PFSK-1 (cell line): Measurements from ENCODE around the gene CRCP.
A peak's percentile ranks its signal among the peaks of the same experiment; 100 is the strongest.

Experiments
- FOXP2 ChIP-seq: optimal IDR thresholded peaks from 2 replicates; pipeline ENCODE3; 2011; ENCODE audit warnings: borderline replicate concordance, control low read depth, inconsistent platforms; ENCODE audit not compliant: insufficient read depth; ENCODE audit errors: extremely low read length, extremely low read depth
- POLR2AphosphoS5 ChIP-seq: IDR thresholded peaks from 2 replicates; pipeline ENCODE4 v1.6.1; 2012; ENCODE audit warnings: low read depth, mild to moderate bottlenecking, control low read depth, low read length, moderate library complexity
- SIN3A ChIP-seq: IDR thresholded peaks from 2 replicates; pipeline ENCODE4 v1.6.1; 2012; ENCODE audit warnings: mild to moderate bottlenecking, low read length, moderate library complexity, borderline replicate concordance; ENCODE audit not compliant: insufficient read depth
- TAF1 ChIP-seq: IDR thresholded peaks from 2 replicates; pipeline ENCODE4 v1.6.1; 2012; ENCODE audit warnings: low read length, control low read depth, borderline replicate concordance; ENCODE audit not compliant: insufficient read depth
- TF ChIP-seq, protein P1 (sequence below), 2 experiments: IDR thresholded peaks; 2 replicates each; pipeline versions ENCODE4 v1.6.1 to v1.8.0; 2011 to 2012; ENCODE audit warnings: low read depth in 2 of 2, low read length in 2 of 2, control low read depth in 1 of 2, inconsistent platforms in 1 of 2, mild to moderate bottlenecking in 1 of 2, moderate library complexity in 1 of 2; ENCODE audit not compliant: insufficient read depth in 1 of 2

The CRCP gene

GRCh38 chr7:66140924-66141323 lies 26.3 kb downstream of the CRCP start:
- TF ChIP-seq, protein P1, sequence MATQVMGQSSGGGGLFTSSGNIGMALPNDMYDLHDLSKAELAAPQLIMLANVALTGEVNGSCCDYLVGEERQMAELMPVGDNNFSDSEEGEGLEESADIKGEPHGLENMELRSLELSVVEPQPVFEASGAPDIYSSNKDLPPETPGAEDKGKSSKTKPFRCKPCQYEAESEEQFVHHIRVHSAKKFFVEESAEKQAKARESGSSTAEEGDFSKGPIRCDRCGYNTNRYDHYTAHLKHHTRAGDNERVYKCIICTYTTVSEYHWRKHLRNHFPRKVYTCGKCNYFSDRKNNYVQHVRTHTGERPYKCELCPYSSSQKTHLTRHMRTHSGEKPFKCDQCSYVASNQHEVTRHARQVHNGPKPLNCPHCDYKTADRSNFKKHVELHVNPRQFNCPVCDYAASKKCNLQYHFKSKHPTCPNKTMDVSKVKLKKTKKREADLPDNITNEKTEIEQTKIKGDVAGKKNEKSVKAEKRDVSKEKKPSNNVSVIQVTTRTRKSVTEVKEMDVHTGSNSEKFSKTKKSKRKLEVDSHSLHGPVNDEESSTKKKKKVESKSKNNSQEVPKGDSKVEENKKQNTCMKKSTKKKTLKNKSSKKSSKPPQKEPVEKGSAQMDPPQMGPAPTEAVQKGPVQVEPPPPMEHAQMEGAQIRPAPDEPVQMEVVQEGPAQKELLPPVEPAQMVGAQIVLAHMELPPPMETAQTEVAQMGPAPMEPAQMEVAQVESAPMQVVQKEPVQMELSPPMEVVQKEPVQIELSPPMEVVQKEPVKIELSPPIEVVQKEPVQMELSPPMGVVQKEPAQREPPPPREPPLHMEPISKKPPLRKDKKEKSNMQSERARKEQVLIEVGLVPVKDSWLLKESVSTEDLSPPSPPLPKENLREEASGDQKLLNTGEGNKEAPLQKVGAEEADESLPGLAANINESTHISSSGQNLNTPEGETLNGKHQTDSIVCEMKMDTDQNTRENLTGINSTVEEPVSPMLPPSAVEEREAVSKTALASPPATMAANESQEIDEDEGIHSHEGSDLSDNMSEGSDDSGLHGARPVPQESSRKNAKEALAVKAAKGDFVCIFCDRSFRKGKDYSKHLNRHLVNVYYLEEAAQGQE (IDR thresholded peaks at IDR 0.05; ENCODE audit: insufficient read depth in 1 of 2, low read depth in 2 of 2, low read length in 2 of 2) = no peak
- no peak for TF ChIP-seq POLR2AphosphoS5
- TF ChIP-seq FOXP2 = no peak
- no peak for TF ChIP-seq TAF1
- TF ChIP-seq SIN3A = no peak

DNA sequence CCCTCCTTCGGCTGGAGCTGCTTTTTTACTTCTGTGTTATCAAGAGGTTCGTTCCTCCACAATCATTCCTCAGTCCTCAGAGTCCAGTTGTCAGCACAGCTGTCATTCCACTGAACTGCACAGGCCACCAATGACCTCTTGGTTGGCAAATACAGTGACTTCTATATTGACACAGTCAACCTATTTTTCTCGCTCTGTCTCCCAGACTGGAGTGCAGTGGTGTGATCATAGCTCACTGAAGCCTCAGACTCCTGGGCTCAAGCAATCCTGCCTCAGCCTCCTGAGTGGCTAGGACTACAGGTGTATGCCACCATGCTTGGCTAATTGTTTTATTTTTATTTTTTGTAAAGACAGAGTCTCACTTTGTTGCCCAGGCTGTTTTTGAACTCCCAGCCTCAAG lies 27.7 kb downstream of the CRCP start:
- no peak for TF ChIP-seq FOXP2

DNA sequence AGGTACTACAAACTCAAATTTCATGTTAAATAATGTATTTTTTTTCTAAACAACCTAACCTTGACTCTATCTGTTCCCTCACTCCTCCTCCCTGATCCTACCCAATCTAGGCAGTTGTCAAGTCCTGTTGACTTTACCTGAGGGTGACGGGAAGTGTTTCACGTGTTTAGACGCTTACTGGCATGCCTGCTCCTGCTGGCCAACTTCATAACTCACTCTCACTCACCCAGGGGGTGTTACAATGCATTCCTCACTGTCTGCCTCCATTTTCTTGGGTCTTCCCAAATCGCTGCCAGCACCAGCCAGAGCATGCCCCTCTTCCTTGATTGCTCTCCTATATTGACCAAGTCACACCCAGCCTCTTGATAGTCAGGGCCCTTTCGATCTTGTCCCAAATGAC lies 28.3 kb downstream of the CRCP start:
- TF ChIP-seq SIN3A (no peak), POLR2AphosphoS5 (no peak), TAF1 (no peak)

DNA sequence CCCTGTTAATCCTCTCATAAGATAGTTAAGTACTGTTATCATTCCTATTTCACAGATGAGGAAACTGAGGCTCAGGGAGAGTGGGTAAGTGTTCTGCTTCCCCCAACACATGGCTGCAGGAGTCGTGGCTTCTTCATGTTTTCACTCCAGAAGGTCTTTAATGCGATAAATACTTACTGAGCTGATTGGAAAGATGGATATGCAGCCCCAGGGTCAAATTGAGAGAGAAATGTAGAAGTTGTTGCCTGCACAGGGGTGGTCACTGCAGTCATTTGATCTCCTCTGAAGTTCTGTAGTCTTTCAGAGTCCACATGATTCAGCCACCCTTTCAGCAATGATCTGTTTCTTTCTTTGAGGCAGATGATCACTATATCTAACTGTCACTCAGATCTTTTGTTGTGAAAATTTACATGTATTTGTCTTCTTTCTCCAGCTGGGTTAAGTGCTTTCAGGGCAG lies 29.3 kb downstream of the CRCP start:
- TF ChIP-seq POLR2AphosphoS5 = no peak
- TF ChIP-seq, protein P1 (IDR thresholded peaks at IDR 0.05; ENCODE audit: insufficient read depth in 1 of 2, low read depth in 2 of 2, low read length in 2 of 2) = no peak
- TF ChIP-seq SIN3A = no peak

DNA sequence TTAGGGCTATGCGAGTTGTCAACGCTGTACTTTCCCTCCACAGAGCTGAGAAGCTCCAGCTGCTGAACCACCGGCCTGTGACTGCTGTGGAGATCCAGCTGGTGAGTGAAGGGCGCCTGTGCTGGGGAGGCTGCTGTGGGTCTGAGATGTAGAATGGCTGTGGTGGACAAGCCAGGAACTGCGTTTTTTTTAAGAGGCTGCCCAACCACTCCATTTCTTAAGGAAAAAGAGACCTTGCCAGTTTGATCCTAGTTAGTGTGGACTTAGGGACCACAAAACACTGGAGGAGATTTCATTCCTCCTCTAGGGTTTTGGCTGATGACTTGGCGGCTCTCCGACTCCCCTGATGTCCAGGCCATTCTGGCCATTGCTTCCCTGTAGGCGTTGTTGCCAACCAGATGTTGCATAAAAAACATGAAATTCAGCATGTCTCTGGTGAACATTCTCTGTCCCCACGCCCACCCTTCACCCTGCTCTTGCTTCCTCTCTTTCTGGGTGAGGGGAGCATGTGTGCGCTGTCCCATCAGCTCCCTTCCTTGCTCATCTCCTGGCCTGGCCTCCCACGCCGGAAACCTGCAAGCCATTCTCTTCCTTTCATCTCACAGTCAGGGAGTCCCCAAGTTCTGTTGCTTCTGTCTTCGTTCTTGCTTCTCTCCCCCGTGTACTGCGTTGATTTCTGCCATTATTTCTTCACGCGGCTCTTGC lies 30.9 kb downstream of the CRCP start:
- no peak for TF ChIP-seq SIN3A
- TF ChIP-seq FOXP2 = no peak

- no peak for TF ChIP-seq TAF1
- TF ChIP-seq FOXP2 = no peak
These were observed 32.1 kb downstream of the CRCP start for GRCh38 chr7:66146701-66147100.

- TF ChIP-seq FOXP2 = peak; percentile 46
- TF ChIP-seq TAF1 = no peak
- TF ChIP-seq POLR2AphosphoS5 = no peak
These were observed 35.8 kb downstream of the CRCP start for GRCh38 chr7:66150471-66150870.

DNA sequence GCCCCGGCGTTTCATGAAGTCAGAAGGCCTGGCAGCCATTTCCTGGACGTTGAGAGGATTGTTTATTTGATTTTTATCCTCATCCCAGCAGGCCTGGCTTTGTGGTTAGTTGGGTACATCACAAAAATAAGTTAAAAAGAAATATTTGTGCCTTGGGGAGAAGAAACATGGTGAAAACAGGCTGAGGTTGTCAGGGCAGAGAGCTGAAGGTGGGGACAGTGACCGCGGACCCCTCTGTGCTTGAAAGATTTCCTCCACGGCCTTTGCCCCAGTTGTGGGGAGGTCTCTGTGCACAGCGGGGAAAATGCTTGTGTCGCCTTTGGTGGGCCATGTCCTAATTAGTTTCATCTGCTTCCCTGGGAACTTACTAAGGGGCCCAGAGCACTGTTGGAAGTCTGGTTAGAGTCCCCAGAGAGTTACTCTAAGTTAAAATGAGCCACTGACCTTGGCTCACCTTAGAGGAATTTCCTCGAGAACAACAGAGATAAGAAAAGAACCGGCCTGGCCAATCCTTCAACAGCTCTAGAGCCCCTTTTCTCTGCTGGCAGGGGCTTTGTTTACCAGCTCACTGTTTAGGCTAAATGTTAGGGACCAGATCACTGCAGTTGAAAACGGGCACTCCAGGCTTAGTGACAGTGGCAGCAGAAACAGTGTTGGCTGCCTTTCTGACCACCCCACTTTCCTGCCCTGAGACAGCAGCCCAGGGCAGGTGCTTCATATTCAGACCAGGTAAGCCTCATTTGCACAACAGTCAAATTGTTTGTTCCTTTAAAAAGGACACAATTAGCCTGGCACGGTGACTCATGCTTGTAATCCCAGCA lies 37.9 kb downstream of the CRCP start:
- TF ChIP-seq SIN3A (no peak), POLR2AphosphoS5 (no peak), TAF1 (no peak), FOXP2 (no peak)
- TF ChIP-seq, protein P1 (IDR thresholded peaks at IDR 0.05; ENCODE audit: insufficient read depth in 1 of 2, low read depth in 2 of 2, low read length in 2 of 2) = no peak
